Activated naive CD4-positive, alpha-beta T cell (primary cell): ENCODE results near the gene MAEL.
"Not testable (repeated sequence)": the region's sequence is repeated elsewhere in the genome, so short reads cannot be mapped to it uniquely, and the experiment has no call there.

Experiments
- DNase-seq, 4 experiments: peaks; one replicate each; lab custom pipeline; 2025; lab: John Stamatoyannopoulos, UW

MAEL gene

DNA sequence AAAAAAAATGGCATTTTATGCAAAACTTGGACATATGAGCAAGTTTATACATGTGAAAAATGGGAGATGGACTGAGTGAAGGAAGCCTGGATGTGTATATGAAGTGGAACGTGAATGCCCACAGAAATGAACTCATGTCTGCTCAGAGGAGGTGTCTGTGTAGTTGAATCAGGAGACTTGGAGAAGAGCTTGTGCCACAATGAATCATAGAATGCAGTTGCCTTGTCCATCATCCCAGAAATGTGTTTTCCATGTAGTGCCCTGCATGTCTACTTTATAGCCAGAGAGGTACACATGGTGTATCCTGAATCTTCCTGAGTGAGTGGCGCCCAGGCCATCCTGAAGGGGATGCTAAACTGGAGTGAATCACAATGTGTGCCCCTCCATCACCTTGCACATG is 11.1 kb upstream of the MAEL start:
- DNase-seq = no peak

GRCh38 chr1:166978821-166979220 is 10.3 kb upstream of the MAEL start:
- no peak for DNase-seq

GRCh38 chr1:166980383-166980782 is 8.7 kb upstream of the MAEL start:
- DNase-seq = no peak

- DNase-seq = no peak
Observed at GRCh38 chr1:166980818-166981217, 8.3 kb upstream of the MAEL start.

- DNase-seq = no peak
Observed at GRCh38 chr1:166981589-166981988, 7.5 kb upstream of the MAEL start.

- no peak for DNase-seq
Observed at GRCh38 chr1:166999075-166999474, 10.0 kb downstream of the MAEL start.

- DNase-seq = no peak
Observed at GRCh38 chr1:166999500-167000055, 10.5 kb downstream of the MAEL start.

GRCh38 chr1:167000546-167000945 is 11.5 kb downstream of the MAEL start:
- DNase-seq = no peak

DNA sequence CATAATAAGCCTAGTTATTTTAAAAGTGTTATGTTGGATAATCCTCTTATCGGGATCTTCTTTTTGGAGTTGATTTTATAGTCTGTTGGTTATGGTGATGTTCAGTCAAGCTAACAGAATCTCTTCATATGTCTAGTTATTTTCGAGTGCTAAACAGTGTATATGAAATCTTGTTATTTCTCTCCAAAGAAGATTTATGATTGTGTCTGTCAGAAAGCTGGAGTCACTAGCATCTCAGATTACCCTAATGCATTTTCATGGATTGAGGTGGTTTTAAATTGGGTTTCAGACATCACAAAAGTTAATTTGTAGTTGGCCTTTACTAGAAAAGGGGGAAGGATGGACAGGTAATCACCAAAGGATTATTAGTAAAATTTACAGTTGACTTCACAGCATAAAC is 13.3 kb downstream of the MAEL start:
- no peak for DNase-seq

DNA sequence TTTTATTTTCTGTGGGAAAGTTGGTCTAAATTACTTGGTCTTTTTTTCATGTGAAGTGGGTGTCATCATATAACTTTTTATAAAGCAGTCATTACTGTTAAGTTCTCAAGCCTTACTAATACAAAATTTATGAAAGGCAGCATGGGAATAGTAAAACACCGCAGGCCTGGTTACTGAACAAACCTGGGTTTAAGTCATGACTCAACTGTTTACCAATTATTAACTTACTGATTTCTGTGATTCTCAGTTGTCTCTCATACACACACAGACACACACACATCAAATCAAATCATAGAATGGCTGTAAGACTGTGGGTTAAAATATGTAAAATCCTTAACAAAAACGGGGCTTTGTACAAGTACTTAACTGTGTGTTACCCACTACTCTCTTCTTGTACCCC is 14.6 kb downstream of the MAEL start:
- no peak for DNase-seq

DNA sequence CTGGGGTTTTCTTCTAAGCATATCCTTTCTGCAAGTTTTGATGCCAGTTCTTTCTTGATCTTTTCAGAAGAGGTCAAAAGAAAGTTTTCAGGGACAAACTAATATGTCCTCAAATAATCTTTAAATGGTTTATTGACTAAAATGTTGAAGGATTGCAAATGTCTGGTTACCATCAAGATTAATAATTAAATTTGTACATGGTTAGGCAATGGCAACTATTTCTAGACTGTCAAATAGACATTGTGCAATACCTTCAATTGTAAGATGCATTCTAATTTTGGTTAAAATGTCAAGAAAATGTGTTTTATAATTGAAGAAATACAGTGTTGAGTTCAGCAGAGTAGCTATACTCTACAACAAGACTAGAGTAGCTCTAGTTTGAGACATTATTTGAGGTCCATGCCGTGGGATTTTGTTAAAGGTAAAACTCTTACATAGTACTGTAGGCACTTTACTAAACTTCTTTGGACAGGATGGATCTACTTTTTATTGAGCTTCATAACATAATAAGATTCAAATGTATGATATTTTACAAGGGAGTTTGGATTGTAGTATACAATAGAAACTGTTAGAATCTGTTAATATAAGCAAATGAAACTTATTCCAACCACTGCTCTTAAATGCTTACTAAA is 22.6 kb downstream of the MAEL start:
- DNase-seq = no peak

DNA sequence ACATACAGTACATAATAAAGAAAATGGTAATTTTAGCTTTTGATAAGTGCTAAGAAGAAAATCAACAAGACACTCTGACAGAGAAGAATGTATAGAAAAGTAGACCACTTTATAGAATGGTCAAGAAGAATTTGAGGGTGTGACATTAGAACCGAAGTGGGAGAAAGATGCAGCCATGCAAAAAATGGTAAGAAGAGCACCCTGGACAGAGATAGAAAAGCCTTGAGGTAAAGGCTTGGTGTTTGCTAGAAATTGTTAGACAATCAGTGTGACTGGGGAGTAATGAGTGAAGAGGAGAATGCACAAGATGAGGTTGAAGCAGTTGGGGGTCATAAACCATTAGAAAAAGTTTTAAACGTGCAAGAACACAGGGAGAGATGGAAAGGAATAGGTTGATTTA is 23.5 kb downstream of the MAEL start:
- no peak for DNase-seq

DNA sequence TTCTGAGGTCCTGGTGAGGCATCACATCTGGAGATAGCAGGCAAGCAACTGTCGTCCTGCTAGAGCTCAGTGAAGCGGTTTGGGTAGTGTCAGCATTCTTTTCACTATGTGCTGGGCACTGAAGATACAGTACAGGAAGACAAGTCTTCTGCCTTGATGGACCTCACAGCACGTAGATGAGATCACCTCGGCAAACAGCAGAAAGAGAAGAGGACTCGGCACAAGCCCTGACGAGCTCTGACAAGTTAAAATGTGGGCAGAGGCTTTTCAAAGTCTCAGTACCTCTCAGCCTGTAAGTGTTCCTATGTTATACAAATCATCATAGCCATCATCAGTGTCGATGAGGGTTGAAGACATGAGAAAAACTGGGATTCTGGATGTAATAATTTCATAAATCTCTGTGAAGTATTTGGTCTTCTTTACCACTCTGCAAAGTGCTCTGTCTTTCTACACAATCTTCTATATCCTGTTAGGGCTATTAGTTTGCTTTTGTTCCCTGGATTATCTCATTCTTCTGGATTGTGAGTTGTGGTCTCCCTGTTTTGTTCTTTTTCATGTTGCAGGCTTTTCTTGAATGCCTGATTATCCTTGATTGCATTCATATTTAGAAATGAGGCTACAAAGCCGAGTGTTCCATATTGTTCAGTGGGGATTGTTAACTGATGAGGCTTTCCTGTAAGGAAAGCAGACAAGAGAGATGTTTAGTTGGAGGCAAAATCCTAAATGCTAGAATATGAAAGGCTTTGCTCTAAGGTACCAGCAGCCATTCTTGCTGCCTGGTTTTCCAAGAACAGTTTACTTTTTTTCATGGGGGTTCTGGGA is 24.2 kb downstream of the MAEL start:
- DNase-seq = no peak

- DNase-seq = no peak
Observed at GRCh38 chr1:167016100-167016750, 27.1 kb downstream of the MAEL start.

GRCh38 chr1:167022384-167022783 is 33.3 kb downstream of the MAEL start:
- DNase-seq = no peak

- not testable (repeated sequence) for DNase-seq
Observed at GRCh38 chr1:167029553-167029952, 40.5 kb downstream of the MAEL start.

- DNase-seq = no peak
Observed at GRCh38 chr1:167033646-167034045, 44.6 kb downstream of the MAEL start.

DNA sequence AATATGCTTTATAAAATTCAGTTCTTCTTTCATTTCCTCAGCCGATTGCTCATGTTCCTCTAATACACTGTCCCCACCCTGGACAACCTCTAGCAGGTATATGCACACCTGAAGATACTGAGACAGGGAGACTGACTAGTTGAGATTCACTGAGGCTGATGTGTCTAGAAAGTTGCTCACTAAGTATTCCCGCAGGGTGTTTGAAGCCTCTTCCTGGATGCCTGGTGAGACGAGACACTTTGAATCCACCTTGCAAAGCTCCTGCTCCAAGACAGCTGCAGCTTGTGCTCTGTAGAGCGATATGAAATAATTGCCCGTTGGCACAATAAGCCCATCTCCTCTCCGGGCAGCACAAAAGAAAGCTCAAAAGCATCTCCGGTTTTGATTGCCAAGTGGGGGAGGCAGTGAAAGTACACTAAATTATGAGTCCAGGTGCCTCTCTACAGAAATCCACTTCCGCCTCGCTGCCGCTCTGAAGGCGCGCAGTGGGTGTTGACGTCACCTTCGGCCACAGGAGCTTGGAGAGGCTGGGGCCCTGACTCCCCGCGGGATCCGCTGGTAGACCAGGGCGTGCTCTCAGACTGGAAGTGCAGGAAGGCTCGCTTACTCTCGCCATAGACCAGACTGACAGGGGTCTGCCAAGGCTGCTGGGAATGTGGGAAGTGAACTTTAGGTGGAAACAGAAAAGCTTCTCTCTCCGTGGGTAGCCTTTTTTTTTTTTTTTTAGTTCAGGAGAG is 54.8 kb downstream of the MAEL start:
- peak in 3 of 4 experiments; percentile 20 to 46 (median 22) for DNase-seq

DNA sequence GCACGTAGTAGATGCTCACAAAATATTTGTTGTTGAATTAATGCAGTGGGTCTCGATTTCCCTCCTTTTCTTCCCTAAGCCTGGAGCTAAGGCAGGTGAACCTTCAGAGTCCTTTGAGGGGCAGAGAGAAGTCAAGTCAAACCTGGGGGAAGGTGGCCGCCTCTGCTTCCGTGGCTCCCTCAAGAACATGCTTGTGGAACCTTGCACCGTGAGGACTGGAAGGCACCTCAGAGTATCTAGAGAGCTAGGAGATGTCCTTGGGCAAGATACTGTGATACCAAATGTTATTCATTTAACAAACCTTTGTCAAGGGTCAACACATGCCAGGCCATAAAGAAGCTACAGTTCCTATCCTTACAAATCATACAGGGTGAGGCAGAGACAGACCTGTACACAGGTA is 62.8 kb downstream of the MAEL start:
- DNase-seq = no peak

GRCh38 chr1:167052389-167052788 is 63.3 kb downstream of the MAEL start:
- no peak for DNase-seq

- DNase-seq = no peak
Observed at GRCh38 chr1:167054531-167054930, 65.5 kb downstream of the MAEL start.

DNA sequence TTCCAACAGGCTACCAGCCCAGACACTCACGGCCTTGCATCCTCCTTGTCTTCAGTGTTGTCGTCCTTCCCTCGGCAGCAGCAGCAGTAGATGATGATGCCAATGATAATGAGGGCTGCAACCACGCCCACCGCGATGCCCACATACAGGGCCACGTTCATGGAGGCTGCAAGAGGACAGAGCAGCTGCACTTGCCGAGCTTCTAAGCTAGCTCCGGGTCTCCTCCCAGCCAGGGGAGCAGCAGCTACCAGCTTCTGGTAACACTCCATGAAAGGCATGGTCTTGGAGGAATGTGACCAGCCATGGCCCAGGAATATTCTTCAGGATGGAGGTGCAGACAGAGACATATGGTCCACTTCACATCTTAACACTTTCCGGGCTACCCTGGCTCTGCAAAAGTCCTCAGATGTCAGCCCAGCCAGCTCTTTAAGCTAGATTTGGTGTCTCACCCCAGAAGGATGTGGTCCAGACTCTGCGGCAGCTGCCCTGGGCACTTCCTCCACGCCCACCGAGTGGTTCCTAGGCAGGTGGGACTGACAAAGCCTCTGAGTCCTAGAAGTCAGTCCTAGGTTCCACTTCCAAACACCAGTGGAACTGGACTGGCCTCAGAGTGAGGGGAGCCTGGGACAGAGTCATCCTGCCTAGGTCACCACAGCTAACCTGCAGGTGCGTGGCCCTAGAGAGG is 66.0 kb downstream of the MAEL start:
- DNase-seq = no peak
